Vagina (tissue), 2 donors: ENCODE measurements around the gene UNC119B.

Experiments used
- POLR2A ChIP-seq, 2 donors: fragments of 450-650 bp; IDR thresholded peaks; one replicate each; pipeline ENCODE4 v1.6.1; 2017; ENCODE audit warnings: antibody characterized with exemption in 2 of 2, mild to moderate bottlenecking in 2 of 2, moderate library complexity in 2 of 2
- POLR2AphosphoS5 ChIP-seq, 2 donors: sonication (generic); formaldehyde crosslinking; IDR thresholded peaks; one replicate each; pipeline ENCODE4 v1.9.0; 2017; ENCODE audit warnings: antibody characterized with exemption in 2 of 2, mild to moderate bottlenecking in 2 of 2, low read depth in 1 of 2; ENCODE audit not compliant: insufficient read depth in 1 of 2
- TF ChIP-seq, protein P1 (sequence below), 3 experiments: fragments of 450-650 bp in 2 of 3; fragments of 200-600 bp in 1 of 3; sonication (generic) in 1 of 3; IDR thresholded peaks; one replicate each; pipeline ENCODE4 v1.5.1; 2017 to 2019; ENCODE audit warnings: antibody characterized with exemption in 3 of 3, mild to moderate bottlenecking in 2 of 3, moderate library complexity in 2 of 3

DNA sequence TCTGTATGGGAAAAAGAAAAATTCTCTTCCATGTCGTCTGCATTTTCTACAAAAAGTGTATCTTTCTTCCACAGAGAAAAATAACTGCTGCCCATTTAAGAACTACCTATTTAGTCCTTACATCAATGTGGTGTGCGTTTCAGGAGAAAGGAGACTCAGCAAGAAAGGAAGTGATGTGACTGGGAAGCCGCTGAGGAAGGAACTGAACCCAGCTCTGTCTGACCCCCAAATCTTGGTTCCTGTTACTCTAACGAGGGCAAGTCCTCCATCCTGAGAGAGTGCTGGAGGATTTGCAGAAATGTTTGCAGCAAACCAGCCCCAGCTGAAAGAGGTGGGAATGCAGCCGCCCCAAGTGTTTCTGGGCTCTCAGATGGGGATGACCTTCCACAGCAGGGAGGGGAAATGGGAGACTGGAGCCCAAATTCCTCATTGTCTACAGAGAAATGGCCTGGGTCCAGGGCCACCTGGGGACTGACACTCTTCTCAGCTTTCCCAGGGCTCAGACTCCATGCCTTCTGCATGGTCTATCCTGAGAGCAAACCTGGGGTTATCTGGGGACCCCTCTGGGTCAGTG is 30.0 kb upstream of the UNC119B start:
- TF ChIP-seq, protein P1, sequence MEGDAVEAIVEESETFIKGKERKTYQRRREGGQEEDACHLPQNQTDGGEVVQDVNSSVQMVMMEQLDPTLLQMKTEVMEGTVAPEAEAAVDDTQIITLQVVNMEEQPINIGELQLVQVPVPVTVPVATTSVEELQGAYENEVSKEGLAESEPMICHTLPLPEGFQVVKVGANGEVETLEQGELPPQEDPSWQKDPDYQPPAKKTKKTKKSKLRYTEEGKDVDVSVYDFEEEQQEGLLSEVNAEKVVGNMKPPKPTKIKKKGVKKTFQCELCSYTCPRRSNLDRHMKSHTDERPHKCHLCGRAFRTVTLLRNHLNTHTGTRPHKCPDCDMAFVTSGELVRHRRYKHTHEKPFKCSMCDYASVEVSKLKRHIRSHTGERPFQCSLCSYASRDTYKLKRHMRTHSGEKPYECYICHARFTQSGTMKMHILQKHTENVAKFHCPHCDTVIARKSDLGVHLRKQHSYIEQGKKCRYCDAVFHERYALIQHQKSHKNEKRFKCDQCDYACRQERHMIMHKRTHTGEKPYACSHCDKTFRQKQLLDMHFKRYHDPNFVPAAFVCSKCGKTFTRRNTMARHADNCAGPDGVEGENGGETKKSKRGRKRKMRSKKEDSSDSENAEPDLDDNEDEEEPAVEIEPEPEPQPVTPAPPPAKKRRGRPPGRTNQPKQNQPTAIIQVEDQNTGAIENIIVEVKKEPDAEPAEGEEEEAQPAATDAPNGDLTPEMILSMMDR (IDR thresholded peaks at IDR 0.05): no peak
- no peak for TF ChIP-seq POLR2A (IDR thresholded peaks at IDR 0.05)
- no peak for TF ChIP-seq POLR2AphosphoS5 (IDR thresholded peaks at IDR 0.05; ENCODE audit: insufficient read depth in 1 of 2, low read depth in 1 of 2)
